Measurements from ENCODE around the gene NEDD4. TPM values are rescaled to one million over a fixed set of nuclear protein-coding genes. Genes with fewer than 3 reads are reported as not detected.

Gene NEDD4
- total and polyA plus RNA-seq, 10 of the 15 experiments (the other 5 are each of a cell fraction or from before 2014, with no cell fraction given) = 1.3 to 7.7 (median 4.4) TPM

DNA sequence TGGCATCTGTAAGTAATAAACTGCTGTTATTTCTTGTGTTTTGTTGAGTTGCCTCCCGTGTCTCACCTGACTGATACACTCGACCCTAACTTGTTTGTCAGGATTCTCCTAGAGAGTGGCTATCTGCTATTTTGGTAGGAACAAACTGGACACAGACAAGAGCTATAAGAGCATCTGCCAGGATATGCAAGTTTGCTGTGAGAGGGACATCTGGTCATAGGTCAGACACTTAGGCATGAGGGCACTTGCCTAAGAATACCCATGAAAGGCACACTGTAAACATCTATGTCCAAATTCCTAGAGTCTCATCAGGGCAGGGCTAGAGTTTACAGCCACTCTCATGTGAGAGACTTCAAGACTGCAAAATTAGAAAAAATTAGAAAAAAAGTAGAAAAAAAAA lies 32.5 kb downstream of the NEDD4 start:
- no peak for FAIRE-seq
- in situ Hi-C loops (cut with MboI) (no loop called here), intact Hi-C loops (cut with micrococcal nuclease; ENCODE audit: unreplicated experiment) (no loop called here)
- H3K27ac ChIP-seq (ENCODE audit: control insufficient read depth, insufficient read depth) = no peak overlapping the region
- DNase-seq (ENCODE audit: low read depth, low spot score) = no peak
- no TSS peak for BruUV-seq (replicated peaks)
- SMC1A ChIA-PET (ENCODE audit: uncharacterized antibody, unreplicated experiment) = no interaction called here
- H3K27me3 ChIP-seq (replicated peaks in 1 of 2; ENCODE audit: control insufficient read depth in 2 of 2, insufficient read depth in 2 of 2, low read length in 1 of 2) = no peaks in the 10 kb centered on the region
- H3K4me3 ChIP-seq = no peak overlapping the region
- TF ChIP-seq ZNF207 (IDR thresholded peaks at IDR 0.05; ENCODE audit: borderline replicate concordance) (no peak), NR2C2 (IDR thresholded peaks at IDR 0.05; ENCODE audit: borderline replicate concordance, control insufficient read depth, insufficient read length, low read depth) (no peak)
- no peaks in the 10 kb centered on the region for H3K36me3 ChIP-seq (ENCODE audit: control insufficient read depth in 2 of 2, insufficient read depth in 2 of 2, low read length in 1 of 2)
- H3K79me2 ChIP-seq (ENCODE audit: control insufficient read depth, insufficient read depth, low read length) = no peaks in the 10 kb centered on the region
- H3K4me2 ChIP-seq (ENCODE audit: control insufficient read depth, insufficient read depth) = no peak overlapping the region
- CTCF ChIA-PET = no interaction called here
- no peaks in the 10 kb centered on the region for H3K9me3 ChIP-seq (replicated peaks; ENCODE audit: control insufficient read depth, insufficient read depth, low read length)
- H4K20me1 ChIP-seq (ENCODE audit: control insufficient read depth, insufficient read depth) = no peaks in the 10 kb centered on the region
- POLR2A ChIA-PET = no interaction called here
- 47% methylated on average over 2 of the region's 2 CpGs for WGBS (ENCODE audit: insufficient coverage, insufficient replicate concordance, low lambda C conversion rate, missing lambda C conversion rate)
- RAD21 ChIA-PET (ENCODE audit: unreplicated experiment) = no interaction called here
- H3K9ac ChIP-seq (ENCODE audit: control insufficient read depth, insufficient read depth, low read length) = no peak overlapping the region
- no peak overlapping the region for H2AFZ ChIP-seq (ENCODE audit: control insufficient read depth, low read depth, low read length)
- no peaks in the 10 kb centered on the region for H3K4me1 ChIP-seq (ENCODE audit: control insufficient read depth, insufficient read depth, low read length)
- no peak for ATAC-seq

DNA sequence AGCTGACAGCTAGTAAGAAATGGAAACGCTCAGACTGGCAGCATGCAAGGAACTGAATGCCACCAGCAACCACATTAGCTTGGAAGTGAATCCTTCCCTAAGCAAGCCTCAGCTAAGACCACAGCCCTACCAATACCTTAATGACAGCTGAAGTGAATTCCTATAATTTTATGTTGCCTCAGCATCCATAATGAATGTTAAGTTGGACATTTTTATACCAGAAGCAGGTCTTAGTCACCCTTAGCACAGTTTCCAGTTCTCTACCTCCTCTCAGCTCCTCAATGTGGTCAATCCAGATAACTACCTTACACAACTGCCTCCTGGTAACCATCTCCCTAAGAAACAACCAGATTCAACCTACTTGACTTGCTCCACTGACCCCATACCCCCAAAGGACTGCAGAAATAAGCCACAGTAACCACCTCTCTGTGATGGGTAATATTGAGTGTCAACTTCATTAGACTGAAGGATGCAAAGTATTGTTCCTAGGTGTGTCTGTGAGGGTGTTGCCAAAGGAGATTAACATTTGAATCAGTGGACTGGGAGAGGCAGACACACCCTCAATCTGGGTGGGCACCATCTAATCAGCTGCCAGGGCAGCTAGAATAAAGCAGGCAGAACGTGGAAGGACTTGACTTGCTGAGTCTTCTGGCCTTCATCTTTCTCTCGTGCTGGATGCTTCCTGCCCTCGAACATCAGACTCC lies 33.5 kb downstream of the NEDD4 start:
- intact Hi-C loops (cut with micrococcal nuclease; ENCODE audit: unreplicated experiment) (no loop called here), in situ Hi-C loops (cut with MboI) (no loop called here)
- Histone ChIP-seq H3K9me3 (replicated peaks; ENCODE audit: control insufficient read depth, insufficient read depth, low read length) (no peaks in the 10 kb centered on the region), H3K4me1 (ENCODE audit: control insufficient read depth, insufficient read depth, low read length) (no peaks in the 10 kb centered on the region), H3K4me3 (no peak overlapping the region), H3K36me3 (ENCODE audit: control insufficient read depth in 2 of 2, insufficient read depth in 2 of 2, low read length in 1 of 2) (no peaks in the 10 kb centered on the region), H3K27ac (ENCODE audit: control insufficient read depth, insufficient read depth) (no peak overlapping the region), H2AFZ (ENCODE audit: control insufficient read depth, low read depth, low read length) (no peak overlapping the region), H3K79me2 (ENCODE audit: control insufficient read depth, insufficient read depth, low read length) (no peaks in the 10 kb centered on the region), H3K9ac (ENCODE audit: control insufficient read depth, insufficient read depth, low read length) (no peak overlapping the region), H4K20me1 (ENCODE audit: control insufficient read depth, insufficient read depth) (no peaks in the 10 kb centered on the region), H3K4me2 (ENCODE audit: control insufficient read depth, insufficient read depth) (no peak overlapping the region), H3K27me3 (replicated peaks in 1 of 2; ENCODE audit: control insufficient read depth in 2 of 2, insufficient read depth in 2 of 2, low read length in 1 of 2) (no peaks in the 10 kb centered on the region)
- TF ChIP-seq BMI1 (IDR thresholded peaks at IDR 0.05; ENCODE audit: borderline replicate concordance) = no peak
- no peak for TF ChIP-seq KDM1A (IDR thresholded peaks at IDR 0.05; ENCODE audit: borderline replicate concordance)
- TF ChIP-seq, protein P1, sequence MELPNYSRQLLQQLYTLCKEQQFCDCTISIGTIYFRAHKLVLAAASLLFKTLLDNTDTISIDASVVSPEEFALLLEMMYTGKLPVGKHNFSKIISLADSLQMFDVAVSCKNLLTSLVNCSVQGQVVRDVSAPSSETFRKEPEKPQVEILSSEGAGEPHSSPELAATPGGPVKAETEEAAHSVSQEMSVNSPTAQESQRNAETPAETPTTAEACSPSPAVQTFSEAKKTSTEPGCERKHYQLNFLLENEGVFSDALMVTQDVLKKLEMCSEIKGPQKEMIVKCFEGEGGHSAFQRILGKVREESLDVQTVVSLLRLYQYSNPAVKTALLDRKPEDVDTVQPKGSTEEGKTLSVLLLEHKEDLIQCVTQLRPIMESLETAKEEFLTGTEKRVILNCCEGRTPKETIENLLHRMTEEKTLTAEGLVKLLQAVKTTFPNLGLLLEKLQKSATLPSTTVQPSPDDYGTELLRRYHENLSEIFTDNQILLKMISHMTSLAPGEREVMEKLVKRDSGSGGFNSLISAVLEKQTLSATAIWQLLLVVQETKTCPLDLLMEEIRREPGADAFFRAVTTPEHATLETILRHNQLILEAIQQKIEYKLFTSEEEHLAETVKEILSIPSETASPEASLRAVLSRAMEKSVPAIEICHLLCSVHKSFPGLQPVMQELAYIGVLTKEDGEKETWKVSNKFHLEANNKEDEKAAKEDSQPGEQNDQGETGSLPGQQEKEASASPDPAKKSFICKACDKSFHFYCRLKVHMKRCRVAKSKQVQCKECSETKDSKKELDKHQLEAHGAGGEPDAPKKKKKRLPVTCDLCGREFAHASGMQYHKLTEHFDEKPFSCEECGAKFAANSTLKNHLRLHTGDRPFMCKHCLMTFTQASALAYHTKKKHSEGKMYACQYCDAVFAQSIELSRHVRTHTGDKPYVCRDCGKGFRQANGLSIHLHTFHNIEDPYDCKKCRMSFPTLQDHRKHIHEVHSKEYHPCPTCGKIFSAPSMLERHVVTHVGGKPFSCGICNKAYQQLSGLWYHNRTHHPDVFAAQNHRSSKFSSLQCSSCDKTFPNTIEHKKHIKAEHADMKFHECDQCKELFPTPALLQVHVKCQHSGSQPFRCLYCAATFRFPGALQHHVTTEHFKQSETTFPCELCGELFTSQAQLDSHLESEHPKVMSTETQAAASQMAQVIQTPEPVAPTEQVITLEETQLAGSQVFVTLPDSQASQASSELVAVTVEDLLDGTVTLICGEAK (IDR thresholded peaks at IDR 0.05; ENCODE audit: borderline replicate concordance) = no peak
- WGBS (ENCODE audit: insufficient coverage, insufficient replicate concordance, low lambda C conversion rate, missing lambda C conversion rate) = 39% methylated on average over 4 of the region's 4 CpGs
- FAIRE-seq (no peak), DNase-seq (ENCODE audit: low read depth, low spot score) (no peak), ATAC-seq (no peak)
- ChIA-PET POLR2A (no interaction called here), CTCF (no interaction called here), SMC1A (ENCODE audit: uncharacterized antibody, unreplicated experiment) (interaction anchor here (0.7 kb wide), 1 partner anchor 10 kb away, joined by 4 read pairs; no protein-coding TSS in a partner anchor), RAD21 (ENCODE audit: unreplicated experiment) (no interaction called here)
- BruUV-seq (replicated peaks) = no TSS peak

Data from GM12878 (cell line).